Fibroblast of lung (primary cell): ENCODE data around the gene STK32A. TPM values are rescaled to one million over a fixed set of nuclear protein-coding genes. Genes with fewer than 3 reads are reported as not detected.

Source experiments
- DNase-seq, 2 donors: peaks; one replicate each; pipeline versions ENCODE4 v3.0.0 to v3.0.0-alpha.2; 2010; ENCODE audit warnings: low read depth in 2 of 2
- H2AFZ ChIP-seq: 2 replicates; pipeline ENCODE4 v1.5.1; 2012; ENCODE audit warnings: low read length, control low read depth, inconsistent platforms
- H3K27ac ChIP-seq: 2 replicates; pipeline ENCODE4 v1.5.1; 2011; ENCODE audit warnings: low read length, control low read depth; ENCODE audit not compliant: insufficient read depth
- H3K27me3 ChIP-seq: 2 replicates; pipeline ENCODE4 v1.5.1; 2011; ENCODE audit warnings: mild to moderate bottlenecking, low read length; ENCODE audit not compliant: control insufficient read depth, insufficient read depth
- H3K36me3 ChIP-seq: 2 replicates; pipeline ENCODE4 v1.5.1; 2011; ENCODE audit warnings: low read length; ENCODE audit not compliant: control insufficient read depth, insufficient read depth
- H3K4me1 ChIP-seq: 2 replicates; pipeline ENCODE4 v1.5.1; 2011; ENCODE audit warnings: low read length; ENCODE audit not compliant: control insufficient read depth, insufficient read depth; ENCODE audit errors: extremely low read depth
- H3K4me2 ChIP-seq: 2 replicates; pipeline ENCODE4 v1.5.1; 2011; ENCODE audit warnings: low read length, control low read depth; ENCODE audit not compliant: insufficient read depth; ENCODE audit errors: extremely low read depth
- H3K4me3 ChIP-seq, 4 experiments: fragments of 200-600 bp in 1 of 4; sonication (generic) in 1 of 4; replicated peaks in 1 of 4; 2 replicates each; pipeline ENCODE4 v1.5.1; 2011 to 2016; ENCODE audit warnings: low read length in 4 of 4, low read depth in 3 of 4, mild to moderate bottlenecking in 3 of 4, control low read depth in 2 of 4, inconsistent platforms in 1 of 4, mixed read lengths in 1 of 4; ENCODE audit not compliant: insufficient read depth in 1 of 4; ENCODE audit errors: control extremely low read depth in 1 of 4
- H3K79me2 ChIP-seq: 2 replicates; pipeline ENCODE4 v1.5.1; 2012; ENCODE audit warnings: mild to moderate bottlenecking, low read length, inconsistent platforms; ENCODE audit not compliant: control insufficient read depth, insufficient read depth
- H3K9ac ChIP-seq: 2 replicates; pipeline ENCODE4 v1.5.1; 2011; ENCODE audit warnings: mild to moderate bottlenecking, low read length, control low read depth; ENCODE audit not compliant: insufficient read depth
- H3K9me3 ChIP-seq: 2 replicates; pipeline ENCODE4 v1.5.1; 2012; ENCODE audit warnings: low read depth, low read length; ENCODE audit not compliant: control insufficient read depth, insufficient read depth
- H4K20me1 ChIP-seq: 2 replicates; pipeline ENCODE4 v1.5.1; 2011; ENCODE audit warnings: low read length; ENCODE audit not compliant: control insufficient read depth, insufficient read depth; ENCODE audit errors: extremely low read depth
- EZH2 ChIP-seq: IDR thresholded peaks from 2 replicates; pipeline ENCODE4 v1.5.1; 2012; ENCODE audit warnings: low read length, control low read depth, mild to moderate bottlenecking; ENCODE audit errors: missing control alignments
- polyA plus RNA-seq, 2 donors: library from polyadenylated mRNA; depleted of rRNA in 1 of 2; stranded (reverse) in 1 of 2; unstranded in 1 of 2; fragments of >200 nt; gene quantifications; 2 replicates each; pipeline ENCODE4 v1.2.1, GENCODE V29; 2011 to 2012; ENCODE audit warnings: missing spikeins in 1 of 2
- total RNA-seq: library from RNA; depleted of rRNA; stranded (reverse); fragments of >200 nt; gene quantifications from 2 replicates; pipeline ENCODE4 v1.2.1, GENCODE V29; 2014
- TF ChIP-seq, protein P1 (sequence below), 2 donors: IDR thresholded peaks in 1 of 2; conservative IDR thresholded peaks in 1 of 2; 1 replicate in 1 of 2; 2 replicates in 1 of 2; pipeline ENCODE4 v1.5.1; 2011 to 2012; ENCODE audit warnings: low read length in 2 of 2, control low read depth in 1 of 2, inconsistent platforms in 1 of 2, low read depth in 1 of 2, mild to moderate bottlenecking in 1 of 2

Gene STK32A
- total and polyA plus RNA-seq, 2 donors (not counting 1 experiment from before 2014, with no cell fraction given): 0.30 to 2.5 TPM

DNA sequence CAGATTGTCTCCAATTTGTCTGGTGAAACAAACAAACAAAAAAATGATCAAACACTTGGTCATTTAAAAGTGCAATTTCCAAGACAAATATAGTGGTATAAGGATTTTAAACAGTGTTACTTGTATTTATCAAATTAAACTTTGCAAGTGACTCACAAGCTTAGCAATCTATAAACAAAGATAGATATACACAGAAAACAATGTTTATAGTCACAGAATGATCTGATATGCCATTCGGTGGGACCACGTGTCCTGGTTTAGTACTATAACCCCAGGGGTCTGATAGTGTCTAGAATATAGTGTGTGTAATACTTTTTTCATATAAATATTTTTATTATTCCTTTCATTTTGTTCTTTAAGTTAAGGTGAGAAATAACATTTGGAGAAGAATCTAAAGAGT, 183.8 kb downstream of the STK32A start:
- no peak for TF ChIP-seq EZH2
- TF ChIP-seq, protein P1, sequence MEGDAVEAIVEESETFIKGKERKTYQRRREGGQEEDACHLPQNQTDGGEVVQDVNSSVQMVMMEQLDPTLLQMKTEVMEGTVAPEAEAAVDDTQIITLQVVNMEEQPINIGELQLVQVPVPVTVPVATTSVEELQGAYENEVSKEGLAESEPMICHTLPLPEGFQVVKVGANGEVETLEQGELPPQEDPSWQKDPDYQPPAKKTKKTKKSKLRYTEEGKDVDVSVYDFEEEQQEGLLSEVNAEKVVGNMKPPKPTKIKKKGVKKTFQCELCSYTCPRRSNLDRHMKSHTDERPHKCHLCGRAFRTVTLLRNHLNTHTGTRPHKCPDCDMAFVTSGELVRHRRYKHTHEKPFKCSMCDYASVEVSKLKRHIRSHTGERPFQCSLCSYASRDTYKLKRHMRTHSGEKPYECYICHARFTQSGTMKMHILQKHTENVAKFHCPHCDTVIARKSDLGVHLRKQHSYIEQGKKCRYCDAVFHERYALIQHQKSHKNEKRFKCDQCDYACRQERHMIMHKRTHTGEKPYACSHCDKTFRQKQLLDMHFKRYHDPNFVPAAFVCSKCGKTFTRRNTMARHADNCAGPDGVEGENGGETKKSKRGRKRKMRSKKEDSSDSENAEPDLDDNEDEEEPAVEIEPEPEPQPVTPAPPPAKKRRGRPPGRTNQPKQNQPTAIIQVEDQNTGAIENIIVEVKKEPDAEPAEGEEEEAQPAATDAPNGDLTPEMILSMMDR (conservative IDR thresholded peaks at IDR 0.05 in 1 of 2, IDR thresholded peaks at IDR 0.05 in 1 of 2; ENCODE audit: low read depth in 1 of 2, low read length in 2 of 2): no peak
- Histone ChIP-seq H3K27ac (no peak overlapping the region), H3K36me3 (peaks cover 3% of the 10 kb centered on the region), H3K27me3 (no peaks in the 10 kb centered on the region), H3K4me2 (no peak overlapping the region), H3K4me3 (no peak overlapping the region), H3K79me2 (peaks cover 2% of the 10 kb centered on the region), H2AFZ (no peak overlapping the region), H3K9ac (no peak overlapping the region), H3K4me1 (no peaks in the 10 kb centered on the region), H4K20me1 (no peaks in the 10 kb centered on the region), H3K9me3 (no peaks in the 10 kb centered on the region)
- DNase-seq: no peak

DNA sequence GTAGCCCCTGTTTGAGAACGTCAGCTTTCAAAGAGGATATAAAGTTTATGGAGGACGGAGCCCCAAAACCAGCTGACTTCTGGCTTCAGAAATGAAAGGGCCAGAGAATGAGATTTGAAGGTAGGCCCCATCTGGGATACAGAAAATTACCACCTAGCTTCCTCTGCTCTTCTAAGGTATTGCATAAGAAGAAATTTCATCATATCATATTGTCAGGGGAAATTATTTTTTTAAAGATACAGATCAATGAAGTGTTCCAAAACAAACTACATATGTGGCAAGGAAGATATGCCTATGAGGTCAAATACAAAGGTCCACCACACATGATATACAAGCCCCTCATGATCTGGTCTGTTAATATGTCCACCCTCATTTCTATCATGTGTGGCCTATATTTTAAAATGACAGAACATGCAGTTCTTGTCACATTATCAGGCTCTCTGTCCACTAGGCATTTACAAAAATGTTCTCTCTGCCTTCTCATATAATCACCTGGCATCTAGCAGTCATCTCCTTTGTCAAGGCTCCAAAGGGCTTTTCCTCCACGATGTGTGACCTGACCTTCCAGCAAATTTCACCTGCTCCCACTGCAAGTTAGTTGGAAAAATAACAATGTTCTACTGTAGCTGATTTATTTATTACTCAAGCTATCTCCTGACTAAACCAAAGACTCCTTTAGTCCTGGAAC, 192.0 kb downstream of the STK32A start:
- Histone ChIP-seq H4K20me1 (no peaks in the 10 kb centered on the region), H3K27me3 (no peaks in the 10 kb centered on the region), H3K79me2 (peaks cover 8% of the 10 kb centered on the region), H3K4me3 (no peak overlapping the region), H3K36me3 (no peaks in the 10 kb centered on the region), H3K4me2 (no peak overlapping the region), H2AFZ (no peak overlapping the region), H3K27ac (no peak overlapping the region), H3K9ac (no peak overlapping the region), H3K4me1 (peaks cover 3% of the 10 kb centered on the region), H3K9me3 (no peaks in the 10 kb centered on the region)
- TF ChIP-seq EZH2: no peak
- TF ChIP-seq, protein P1 (conservative IDR thresholded peaks at IDR 0.05 in 1 of 2, IDR thresholded peaks at IDR 0.05 in 1 of 2; ENCODE audit: low read depth in 1 of 2, low read length in 2 of 2): no peak
- no peak for DNase-seq

DNA sequence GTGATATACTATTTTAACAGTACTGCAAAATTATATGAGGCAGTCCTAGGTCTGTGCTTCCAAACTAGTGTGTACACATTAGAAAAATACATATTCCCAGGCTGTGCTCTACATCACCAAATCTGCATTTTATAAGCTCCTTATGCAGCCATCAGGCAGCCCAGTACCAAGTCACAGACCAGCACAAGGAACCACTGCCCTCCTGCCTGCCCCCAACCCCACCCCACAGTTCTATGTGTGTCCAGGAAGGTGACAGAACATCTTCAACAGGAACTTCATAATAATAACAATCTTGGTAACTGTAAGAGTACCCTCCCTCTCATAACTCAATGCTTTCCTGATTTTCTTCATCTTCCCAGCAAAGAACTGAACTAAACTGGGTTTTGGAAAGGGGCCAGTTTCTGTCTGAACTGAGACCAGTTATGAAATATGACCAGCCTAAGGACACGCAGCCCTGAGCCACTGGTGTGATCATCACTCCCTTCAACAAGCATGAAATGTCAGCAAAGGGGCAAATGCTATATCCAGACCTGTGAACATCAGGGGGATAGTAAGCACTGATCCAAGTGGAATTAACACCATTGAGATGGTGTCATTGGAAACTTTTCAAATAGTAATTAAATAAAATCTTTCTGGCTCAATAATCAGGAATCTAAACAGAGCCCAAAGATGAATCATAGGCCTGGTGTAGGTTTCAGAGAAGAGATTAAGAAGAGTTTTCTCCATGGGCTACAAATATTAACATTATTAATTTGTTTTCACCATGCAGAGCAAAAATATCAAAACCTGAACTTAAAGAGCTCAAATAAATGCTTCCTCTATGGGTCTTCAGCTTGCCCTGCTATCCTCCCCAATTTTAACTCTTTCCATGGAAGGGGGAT, 192.9 kb downstream of the STK32A start:
- Histone ChIP-seq H3K79me2 (peaks cover 8% of the 10 kb centered on the region), H3K27ac (no peak overlapping the region), H3K4me1 (peaks cover 3% of the 10 kb centered on the region), H3K4me3 (no peak overlapping the region), H2AFZ (no peak overlapping the region), H3K27me3 (no peaks in the 10 kb centered on the region), H3K36me3 (no peaks in the 10 kb centered on the region), H4K20me1 (no peaks in the 10 kb centered on the region), H3K9ac (no peak overlapping the region), H3K4me2 (no peak overlapping the region), H3K9me3 (no peaks in the 10 kb centered on the region)
- DNase-seq: peak; percentile 55 to 64
- TF ChIP-seq, protein P1 (conservative IDR thresholded peaks at IDR 0.05 in 1 of 2, IDR thresholded peaks at IDR 0.05 in 1 of 2; ENCODE audit: low read depth in 1 of 2, low read length in 2 of 2): no peak
- TF ChIP-seq EZH2: no peak
